AG04450 (cell line): Measurements from ENCODE around the gene PTCSC3. TPM values are rescaled to one million over a fixed set of nuclear protein-coding genes. Genes with fewer than 3 reads are reported as not detected.

Experiments
- CTCF ChIA-PET: fragments of 300-600, 350-600 bp; formaldehyde crosslinking; extraction: SDS; loops from one replicate; lab custom pipeline; 2022; ENCODE audit warnings: antibody characterized with exemption, inconsistent platforms; lab: Charles Lee
- POLR2A ChIA-PET: fragments of 350-600 bp; formaldehyde crosslinking; extraction: SDS; loops from one replicate; lab custom pipeline; 2021; ENCODE audit warnings: antibody characterized with exemption, inconsistent platforms; lab: Yijun Ruan, JAX
- DNase-seq: peaks from one replicate; pipeline ENCODE4 v3.0.0-alpha.2; 2011; ENCODE audit warnings: low read depth, low spot score
- H3K27ac ChIP-seq: one replicate; pipeline ENCODE4 v1.5.1; 2012; ENCODE audit warnings: low read depth, low read length, control low read depth
- H3K27me3 ChIP-seq: one replicate; pipeline ENCODE4 v1.6.0; 2012; ENCODE audit warnings: low read length; ENCODE audit not compliant: control insufficient read depth, insufficient read depth
- H3K4me3 ChIP-seq: 2 replicates; pipeline ENCODE4 v1.5.1; 2011; ENCODE audit warnings: mild to moderate bottlenecking, low read depth, low read length, control low read depth
- H3K9me3 ChIP-seq: 2 replicates; pipeline ENCODE4 v1.5.1; 2012; ENCODE audit warnings: low read length; ENCODE audit not compliant: control insufficient read depth, insufficient read depth
- CTCF ChIP-seq: IDR thresholded peaks from 2 replicates; pipeline ENCODE4 v1.5.1; 2011; ENCODE audit warnings: low read depth, low read length, control low read depth, inconsistent platforms
- polyA plus RNA-seq: library from polyadenylated mRNA; depleted of rRNA; stranded (reverse); fragments of >200 nt; gene quantifications from 2 replicates; pipeline ENCODE4 v1.2.3, GENCODE V29; 2011

The PTCSC3 gene
- polyA plus RNA-seq, 1 experiment, result not detected

GRCh38 chr14:36204461-36205073, 28.0 kb upstream of the PTCSC3 start:
- H3K4me3 ChIP-seq, result no peak overlapping the region
- DNase-seq, result no peak
- no peaks in the 10 kb centered on the region for H3K27me3 ChIP-seq
- ChIA-PET CTCF (interaction anchor here (0.5 to 5.7 kb wide), 2 partner anchors 163 to 169 kb away, joined by 7 to 39 read pairs; no protein-coding TSS in a partner anchor), POLR2A (no interaction called here)
- TF ChIP-seq CTCF, result no peak
- H3K9me3 ChIP-seq, result no peaks in the 10 kb centered on the region
- no peak overlapping the region for H3K27ac ChIP-seq

- H3K4me3 ChIP-seq, result no peak overlapping the region
- no peaks in the 10 kb centered on the region for H3K27me3 ChIP-seq
- POLR2A ChIA-PET, result no interaction called here
- CTCF ChIA-PET, result no interaction called here
- no peaks in the 10 kb centered on the region for H3K9me3 ChIP-seq
- no peak overlapping the region for H3K27ac ChIP-seq
- no peak for DNase-seq
- TF ChIP-seq CTCF, result no peak
Measured at GRCh38 chr14:36198378-36198777, 21.9 kb upstream of the PTCSC3 start.

- Histone ChIP-seq H3K4me3 (no peak overlapping the region), H3K27ac (no peak overlapping the region), H3K9me3 (no peaks in the 10 kb centered on the region), H3K27me3 (no peaks in the 10 kb centered on the region)
- no peak for TF ChIP-seq CTCF
- no peak for DNase-seq
- POLR2A ChIA-PET, result no interaction called here
- CTCF ChIA-PET, result no interaction called here
Measured at GRCh38 chr14:36194663-36195062, 18.1 kb upstream of the PTCSC3 start.

GRCh38 chr14:36192530-36192929, 16.0 kb upstream of the PTCSC3 start:
- H3K4me3 ChIP-seq, result no peak overlapping the region
- H3K27me3 ChIP-seq, result no peaks in the 10 kb centered on the region
- no peaks in the 10 kb centered on the region for H3K9me3 ChIP-seq
- no peak overlapping the region for H3K27ac ChIP-seq
- CTCF ChIA-PET, result no interaction called here
- TF ChIP-seq CTCF, result no peak
- POLR2A ChIA-PET, result no interaction called here
- DNase-seq, result no peak

- POLR2A ChIA-PET, result no interaction called here
- Histone ChIP-seq H3K4me3 (no peak overlapping the region), H3K27me3 (no peaks in the 10 kb centered on the region), H3K27ac (no peak overlapping the region), H3K9me3 (no peaks in the 10 kb centered on the region)
- CTCF ChIA-PET, result no interaction called here
- no peak for TF ChIP-seq CTCF
- no peak for DNase-seq
Measured at GRCh38 chr14:36183402-36183801, 6.9 kb upstream of the PTCSC3 start.
